Tibial artery (tissue), 4 donors: Measurements from ENCODE around the gene FABP6.

Experiments used
- DNase-seq, 2 donors: peaks; one replicate each; pipeline ENCODE4 v3.0.0-alpha.2; 2019
- H3K27ac ChIP-seq, 2 donors: fragments of 200-600 bp; sonication (generic) in 1 of 2; 1 replicate in 1 of 2; 2 replicates in 1 of 2; pipeline ENCODE4 v1.5.1; 2018 to 2019; ENCODE audit warnings: mild to moderate bottlenecking in 1 of 2
- H3K27me3 ChIP-seq, 2 donors: fragments of 200-600 bp; sonication (generic) in 1 of 2; one replicate each; pipeline versions ENCODE4 v1.5.1 to v1.6.0; 2016 to 2019
- H3K36me3 ChIP-seq, 3 donors: fragments of 200-600 bp; sonication (generic) in 2 of 3; one replicate each; pipeline ENCODE4 v1.5.1; 2016 to 2019; ENCODE audit warnings: mild to moderate bottlenecking in 2 of 3
- H3K4me1 ChIP-seq, 4 donors: fragments of 200-600 bp; sonication (generic) in 2 of 4; 1 replicate in 3 of 4; 2 replicates in 1 of 4; pipeline ENCODE4 v1.5.1; 2016 to 2019
- H3K4me3 ChIP-seq, 2 donors: fragments of 200-600 bp; sonication (generic) in 1 of 2; 1 replicate in 1 of 2; 2 replicates in 1 of 2; pipeline ENCODE4 v1.5.1; 2018 to 2019; ENCODE audit warnings: mild to moderate bottlenecking in 2 of 2
- H3K9me3 ChIP-seq, 3 donors: fragments of 200-600 bp; sonication (generic) in 1 of 3; one replicate each; pipeline ENCODE4 v1.5.1; 2016 to 2019
- intact Hi-C: fragments of 100-400 bp; cut with DNase I; formaldehyde crosslinking; loops from one replicate; pipeline ENCODE4 v1.15.0; 2023; ENCODE audit warnings: low total_unique reads
- TF ChIP-seq, protein P1 (sequence below), 2 experiments: fragments of 200-600 bp in 1 of 2; fragments of 450-650 bp in 1 of 2; IDR thresholded peaks; one replicate each; pipeline ENCODE4 v1.5.1; 2017 to 2019; ENCODE audit warnings: antibody characterized with exemption in 2 of 2, mild to moderate bottlenecking in 1 of 2, moderate library complexity in 1 of 2

FABP6 gene

DNA sequence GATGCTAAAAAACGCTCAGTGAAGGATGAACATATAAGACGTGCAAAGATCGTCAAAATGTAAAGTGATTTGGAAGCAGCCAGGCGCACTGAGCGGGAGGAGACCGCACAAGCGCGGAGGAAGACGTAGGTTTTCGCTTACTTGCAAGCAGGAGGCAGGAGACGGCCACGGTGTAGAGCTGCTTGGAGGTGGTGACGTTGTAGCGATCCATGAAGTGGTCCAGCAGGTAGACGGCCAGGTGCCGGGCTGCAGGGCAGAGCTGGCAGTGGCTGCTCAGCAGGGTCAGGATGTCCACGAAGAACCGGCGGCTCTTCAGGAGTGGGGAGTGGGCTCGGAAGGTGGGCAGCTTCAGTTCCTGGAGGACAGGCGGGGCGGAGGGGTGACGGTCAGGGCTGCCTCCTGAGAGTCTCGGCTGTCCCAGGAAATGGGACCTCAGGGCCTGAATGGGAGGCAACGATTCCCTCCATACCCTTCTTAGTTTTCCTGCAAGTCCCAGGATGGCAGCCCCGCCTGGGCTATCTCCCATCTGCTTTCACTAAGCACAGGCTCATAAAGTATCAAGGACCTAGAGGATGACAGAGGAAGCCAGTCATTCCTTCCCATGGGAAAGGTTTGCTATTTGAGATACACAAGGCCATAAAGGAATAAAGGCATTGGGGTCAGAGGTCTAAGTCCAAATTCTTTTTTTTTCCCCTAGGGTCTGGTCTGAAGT lies 51.2 kb downstream of the FABP6 start:
- Histone ChIP-seq H3K27ac (no peak overlapping the region), H3K9me3 (no peaks in the 10 kb centered on the region), H3K36me3 (peaks cover 0 to 3% (median 0%) of the 10 kb centered on the region in 3 donors), H3K27me3 (no peaks in the 10 kb centered on the region), H3K4me3 (no peak overlapping the region), H3K4me1 (no peaks in the 10 kb centered on the region)
- TF ChIP-seq, protein P1, sequence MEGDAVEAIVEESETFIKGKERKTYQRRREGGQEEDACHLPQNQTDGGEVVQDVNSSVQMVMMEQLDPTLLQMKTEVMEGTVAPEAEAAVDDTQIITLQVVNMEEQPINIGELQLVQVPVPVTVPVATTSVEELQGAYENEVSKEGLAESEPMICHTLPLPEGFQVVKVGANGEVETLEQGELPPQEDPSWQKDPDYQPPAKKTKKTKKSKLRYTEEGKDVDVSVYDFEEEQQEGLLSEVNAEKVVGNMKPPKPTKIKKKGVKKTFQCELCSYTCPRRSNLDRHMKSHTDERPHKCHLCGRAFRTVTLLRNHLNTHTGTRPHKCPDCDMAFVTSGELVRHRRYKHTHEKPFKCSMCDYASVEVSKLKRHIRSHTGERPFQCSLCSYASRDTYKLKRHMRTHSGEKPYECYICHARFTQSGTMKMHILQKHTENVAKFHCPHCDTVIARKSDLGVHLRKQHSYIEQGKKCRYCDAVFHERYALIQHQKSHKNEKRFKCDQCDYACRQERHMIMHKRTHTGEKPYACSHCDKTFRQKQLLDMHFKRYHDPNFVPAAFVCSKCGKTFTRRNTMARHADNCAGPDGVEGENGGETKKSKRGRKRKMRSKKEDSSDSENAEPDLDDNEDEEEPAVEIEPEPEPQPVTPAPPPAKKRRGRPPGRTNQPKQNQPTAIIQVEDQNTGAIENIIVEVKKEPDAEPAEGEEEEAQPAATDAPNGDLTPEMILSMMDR (IDR thresholded peaks at IDR 0.05), result no peak
- intact Hi-C loops, result no loop called here
- no peak for DNase-seq

DNA sequence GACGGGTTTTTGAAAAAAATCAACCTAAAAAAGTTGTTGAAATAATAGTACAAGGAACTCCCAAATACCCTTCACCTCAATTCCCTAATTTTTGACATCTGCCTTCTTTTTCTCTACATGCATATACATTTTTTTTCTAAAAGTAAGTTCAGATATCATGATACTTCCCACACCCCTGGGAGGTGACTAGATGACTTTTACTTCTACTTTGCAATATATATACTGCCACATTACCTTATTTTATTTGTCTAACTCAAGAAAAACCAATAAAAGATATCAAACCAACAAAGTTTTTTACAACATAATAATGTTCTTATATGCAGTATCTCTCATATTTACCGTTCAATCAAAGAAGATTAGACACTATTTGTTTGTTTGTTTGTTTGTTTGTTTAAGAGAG lies 52.0 kb downstream of the FABP6 start:
- H3K27ac ChIP-seq, result no peak overlapping the region
- no peaks in the 10 kb centered on the region for H3K4me1 ChIP-seq
- no peaks in the 10 kb centered on the region for H3K9me3 ChIP-seq
- TF ChIP-seq, protein P1 (IDR thresholded peaks at IDR 0.05), result no peak
- peaks cover 0 to 3% (median 0%) of the 10 kb centered on the region in 3 donors for H3K36me3 ChIP-seq
- intact Hi-C loops, result no loop called here
- no peak for DNase-seq
- H3K27me3 ChIP-seq, result no peaks in the 10 kb centered on the region
- no peak overlapping the region for H3K4me3 ChIP-seq

DNA sequence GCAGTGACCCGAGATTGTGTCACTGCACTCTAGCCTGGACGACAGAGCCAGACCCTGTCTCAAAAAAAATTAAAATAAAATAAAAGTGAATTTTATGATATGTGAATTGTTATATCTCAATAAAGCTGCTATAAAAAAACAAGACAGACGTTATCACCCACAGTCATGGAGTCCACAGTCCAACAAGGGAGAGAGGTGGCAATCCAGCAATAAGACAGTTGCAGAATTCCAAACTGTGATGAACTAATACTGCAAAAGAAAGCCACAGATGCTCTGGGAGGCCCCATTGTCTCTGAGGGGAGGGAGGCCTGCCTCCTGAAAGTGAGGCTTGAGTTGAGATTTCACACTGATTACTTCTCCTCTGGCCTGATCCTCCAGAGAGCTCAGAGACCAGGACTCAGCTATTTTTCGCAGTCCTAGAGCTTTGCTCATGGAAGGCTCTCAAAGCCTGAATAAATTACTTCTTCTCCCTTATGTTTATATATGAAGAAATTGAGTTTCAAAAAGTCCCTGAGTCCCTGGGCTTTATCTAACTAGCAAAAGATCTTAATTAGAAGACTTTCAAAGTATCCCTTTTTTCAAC lies 55.1 kb downstream of the FABP6 start:
- Histone ChIP-seq H3K36me3 (no peaks in the 10 kb centered on the region), H3K4me3 (no peak overlapping the region), H3K27ac (no peak overlapping the region), H3K27me3 (no peaks in the 10 kb centered on the region), H3K4me1 (peaks cover 0 to 12% (median 9%) of the 10 kb centered on the region in 4 donors), H3K9me3 (no peaks in the 10 kb centered on the region)
- DNase-seq, result no peak
- TF ChIP-seq, protein P1 (IDR thresholded peaks at IDR 0.05), result no peak
- intact Hi-C loops, result no loop called here

DNA sequence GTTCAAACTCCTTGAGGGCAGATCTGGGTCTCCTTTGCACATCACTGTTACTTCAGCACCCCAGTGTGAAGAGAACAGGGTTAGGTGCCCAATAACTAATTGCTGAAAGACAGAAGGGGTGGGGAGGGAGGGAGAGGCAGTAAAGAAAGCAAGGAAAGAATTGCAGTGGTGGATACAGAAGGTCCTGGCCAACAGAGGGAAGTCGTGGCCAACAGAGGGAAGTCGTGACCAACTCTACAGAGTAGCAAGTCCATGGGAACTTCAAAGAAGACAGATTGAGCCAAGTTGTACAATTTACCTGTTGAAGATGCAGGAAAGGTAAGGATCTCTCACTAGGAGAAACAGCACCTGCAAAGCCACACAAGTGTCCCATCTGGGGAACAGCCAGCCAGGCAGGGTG lies 56.0 kb downstream of the FABP6 start:
- no peaks in the 10 kb centered on the region for H3K36me3 ChIP-seq
- no peak overlapping the region for H3K4me3 ChIP-seq
- DNase-seq, result no peak
- TF ChIP-seq, protein P1 (IDR thresholded peaks at IDR 0.05), result no peak
- H3K27ac ChIP-seq, result no peak overlapping the region
- H3K9me3 ChIP-seq, result no peaks in the 10 kb centered on the region
- intact Hi-C loops, result no loop called here
- peaks cover 0 to 17% (median 9%) of the 10 kb centered on the region in 4 donors for H3K4me1 ChIP-seq
- H3K27me3 ChIP-seq, result no peaks in the 10 kb centered on the region

DNA sequence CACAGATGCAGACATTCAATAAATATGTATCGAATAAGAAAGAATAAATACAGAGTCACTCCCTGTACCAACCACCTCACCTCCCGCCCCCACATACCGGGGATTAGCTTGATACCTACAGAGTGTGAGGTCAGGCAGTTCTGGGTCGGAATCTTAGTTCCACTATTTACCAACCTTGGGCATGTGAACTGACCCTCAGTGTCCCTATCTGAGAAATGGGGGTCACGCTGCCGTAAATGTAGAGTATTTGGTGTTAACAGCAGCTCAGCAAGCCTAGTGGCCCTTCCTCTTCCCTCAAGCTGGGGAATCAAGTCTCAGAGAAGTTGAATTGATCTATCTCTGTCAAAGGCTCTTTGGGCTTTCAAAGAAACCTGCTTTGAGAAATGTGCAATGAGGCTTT lies 57.6 kb downstream of the FABP6 start:
- no peaks in the 10 kb centered on the region for H3K27me3 ChIP-seq
- H3K4me1 ChIP-seq, result peaks cover 0 to 17% (median 9%) of the 10 kb centered on the region in 4 donors
- TF ChIP-seq, protein P1 (IDR thresholded peaks at IDR 0.05), result no peak
- intact Hi-C loops, result no loop called here
- no peaks in the 10 kb centered on the region for H3K9me3 ChIP-seq
- no peak overlapping the region for H3K4me3 ChIP-seq
- no peak for DNase-seq
- H3K27ac ChIP-seq, result no peak overlapping the region
- H3K36me3 ChIP-seq, result no peaks in the 10 kb centered on the region
